ENCODE data around the gene OR2L8.

OR2L8 gene

GRCh38 chr1:247992986-247993385, 44.3 kb downstream of the OR2L8 start:
- no peak for DNase-seq (ENCODE audit: low read depth)

DNA sequence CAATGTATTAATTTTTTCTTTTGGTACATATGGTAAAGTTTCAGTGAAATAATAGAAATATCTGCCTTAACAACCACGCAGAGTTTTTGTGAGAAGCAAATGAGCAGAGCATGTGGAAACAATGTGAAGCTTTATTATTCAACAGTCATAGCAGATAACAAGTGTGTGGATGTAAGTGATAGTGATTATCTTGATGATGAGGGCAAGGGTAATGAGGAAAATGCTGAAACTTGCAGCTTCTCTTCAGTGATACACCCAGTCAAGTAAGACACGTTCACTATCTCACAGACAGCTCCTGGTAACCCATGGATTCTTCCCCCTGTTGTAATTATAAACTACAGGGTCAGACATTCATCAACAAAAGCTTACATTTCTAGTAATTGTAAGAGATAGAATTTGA, 50.2 kb downstream of the OR2L8 start:
- peak; percentile 44 for DNase-seq (ENCODE audit: low read depth)

Data from CMK (cell line).